Activated naive CD4-positive, alpha-beta T cell treated with anti-CD3 and anti-CD28 coated beads, Interleukin-2, amount 50 U/mL, for 24 hours (primary cell): ENCODE results near the gene ZC3H18.

ENCODE experiments used
- H3K27ac Mint-ChIP-seq: one replicate; pipeline ENCODE4 v1.8.0; 2021; ENCODE audit warnings: mild to moderate bottlenecking, mixed read lengths
- H3K27me3 Mint-ChIP-seq: one replicate; pipeline ENCODE4 v1.8.0; 2021; ENCODE audit warnings: mixed read lengths
- H3K36me3 Mint-ChIP-seq: one replicate; pipeline ENCODE4 v1.8.0; 2021; ENCODE audit warnings: mixed read lengths
- H3K4me1 Mint-ChIP-seq: one replicate; pipeline ENCODE4 v1.8.0; 2021; ENCODE audit warnings: mixed read lengths
- H3K4me3 Mint-ChIP-seq: one replicate; pipeline ENCODE4 v1.8.0; 2021; ENCODE audit warnings: mild to moderate bottlenecking, mixed read lengths
- H3K9me3 Mint-ChIP-seq: one replicate; pipeline ENCODE4 v1.8.0; 2021; ENCODE audit warnings: mixed read lengths

The ZC3H18 gene

GRCh38 chr16:88539261-88539651 lies 30.9 kb upstream of the ZC3H18 start:
- Mint-ChIP-seq H3K27ac (no peak overlapping the region), H3K9me3 (peaks cover 6% of the 10 kb centered on the region), H3K36me3 (peaks cover 7% of the 10 kb centered on the region), H3K4me1 (peaks cover 13% of the 10 kb centered on the region), H3K4me3 (no peak overlapping the region), H3K27me3 (peaks cover 3% of the 10 kb centered on the region)

GRCh38 chr16:88539652-88540345 lies 30.4 kb upstream of the ZC3H18 start:
- peaks cover 13% of the 10 kb centered on the region for H3K4me1 Mint-ChIP-seq
- H3K27ac Mint-ChIP-seq = no peak overlapping the region
- H3K27me3 Mint-ChIP-seq = peaks cover 3% of the 10 kb centered on the region
- H3K36me3 Mint-ChIP-seq = peaks cover 7% of the 10 kb centered on the region
- peaks cover 6% of the 10 kb centered on the region for H3K9me3 Mint-ChIP-seq
- H3K4me3 Mint-ChIP-seq = no peak overlapping the region

GRCh38 chr16:88540346-88540977 lies 29.7 kb upstream of the ZC3H18 start:
- Mint-ChIP-seq H3K27me3 (peaks cover 3% of the 10 kb centered on the region), H3K9me3 (peaks cover 6% of the 10 kb centered on the region), H3K27ac (no peak overlapping the region), H3K4me1 (peaks cover 8% of the 10 kb centered on the region), H3K4me3 (no peak overlapping the region), H3K36me3 (peaks cover 7% of the 10 kb centered on the region)

- no peak overlapping the region for H3K27ac Mint-ChIP-seq
- no peak overlapping the region for H3K4me3 Mint-ChIP-seq
- peaks cover 3% of the 10 kb centered on the region for H3K27me3 Mint-ChIP-seq
These were observed 28.2 kb upstream of the ZC3H18 start for GRCh38 chr16:88541831-88542616.

GRCh38 chr16:88543230-88543813 lies 26.9 kb upstream of the ZC3H18 start:
- Mint-ChIP-seq H3K27ac (no peak overlapping the region), H3K4me3 (no peak overlapping the region), H3K36me3 (peaks cover 6% of the 10 kb centered on the region), H3K4me1 (no peaks in the 10 kb centered on the region), H3K27me3 (peaks cover 3% of the 10 kb centered on the region), H3K9me3 (peaks cover 6% of the 10 kb centered on the region)

More at GRCh38 chr16:88541831-88542616, 28.2 kb upstream of the ZC3H18 start:
- Mint-ChIP-seq H3K9me3 (peaks cover 6% of the 10 kb centered on the region), H3K36me3 (peaks cover 6% of the 10 kb centered on the region), H3K4me1 (no peaks in the 10 kb centered on the region)

GRCh38 chr16:88545781-88546180 lies 24.4 kb upstream of the ZC3H18 start:
- H3K36me3 Mint-ChIP-seq = peaks cover 6% of the 10 kb centered on the region
- H3K27me3 Mint-ChIP-seq = no peaks in the 10 kb centered on the region
- no peak overlapping the region for H3K27ac Mint-ChIP-seq
- no peak overlapping the region for H3K4me3 Mint-ChIP-seq
- H3K9me3 Mint-ChIP-seq = peaks cover 6% of the 10 kb centered on the region
- H3K4me1 Mint-ChIP-seq = peaks cover 10% of the 10 kb centered on the region

- H3K27me3 Mint-ChIP-seq = no peaks in the 10 kb centered on the region
- H3K4me3 Mint-ChIP-seq = no peak overlapping the region
- peaks cover 15% of the 10 kb centered on the region for H3K4me1 Mint-ChIP-seq
- peaks cover 5% of the 10 kb centered on the region for H3K9me3 Mint-ChIP-seq
- H3K36me3 Mint-ChIP-seq = peaks cover 4% of the 10 kb centered on the region
- H3K27ac Mint-ChIP-seq = no peak overlapping the region
These were observed 21.9 kb upstream of the ZC3H18 start for GRCh38 chr16:88548131-88548874.

- Mint-ChIP-seq H3K27ac (no peak overlapping the region), H3K9me3 (no peaks in the 10 kb centered on the region), H3K4me3 (no peak overlapping the region), H3K36me3 (no peaks in the 10 kb centered on the region), H3K27me3 (no peaks in the 10 kb centered on the region), H3K4me1 (peaks cover 15% of the 10 kb centered on the region)
These were observed 21.2 kb upstream of the ZC3H18 start for GRCh38 chr16:88548985-88549384.

GRCh38 chr16:88549671-88550245 lies 20.4 kb upstream of the ZC3H18 start:
- no peaks in the 10 kb centered on the region for H3K36me3 Mint-ChIP-seq
- peaks cover 15% of the 10 kb centered on the region for H3K4me1 Mint-ChIP-seq
- no peaks in the 10 kb centered on the region for H3K27me3 Mint-ChIP-seq
- no peaks in the 10 kb centered on the region for H3K9me3 Mint-ChIP-seq
- H3K4me3 Mint-ChIP-seq = peak overlapping the region; percentile 76
- peak overlapping the region; percentile 59 for H3K27ac Mint-ChIP-seq

- Mint-ChIP-seq H3K4me3 (peak overlapping the region; percentile 76), H3K27me3 (no peaks in the 10 kb centered on the region), H3K27ac (peak overlapping the region; percentile 59), H3K9me3 (no peaks in the 10 kb centered on the region), H3K4me1 (peaks cover 15% of the 10 kb centered on the region), H3K36me3 (no peaks in the 10 kb centered on the region)
These were observed 19.9 kb upstream of the ZC3H18 start for GRCh38 chr16:88550246-88550661.

- H3K4me3 Mint-ChIP-seq = no peak overlapping the region
- no peaks in the 10 kb centered on the region for H3K36me3 Mint-ChIP-seq
- H3K4me1 Mint-ChIP-seq = peaks cover 15% of the 10 kb centered on the region
- H3K27ac Mint-ChIP-seq = no peak overlapping the region
- H3K9me3 Mint-ChIP-seq = no peaks in the 10 kb centered on the region
- peaks cover under 1% of the 10 kb centered on the region for H3K27me3 Mint-ChIP-seq
These were observed 18.0 kb upstream of the ZC3H18 start for GRCh38 chr16:88552166-88552565.

GRCh38 chr16:88552815-88553214 lies 17.4 kb upstream of the ZC3H18 start:
- no peaks in the 10 kb centered on the region for H3K9me3 Mint-ChIP-seq
- H3K27ac Mint-ChIP-seq = no peak overlapping the region
- peaks cover 2% of the 10 kb centered on the region for H3K27me3 Mint-ChIP-seq
- peaks cover 15% of the 10 kb centered on the region for H3K4me1 Mint-ChIP-seq
- no peaks in the 10 kb centered on the region for H3K36me3 Mint-ChIP-seq
- H3K4me3 Mint-ChIP-seq = no peak overlapping the region

- no peaks in the 10 kb centered on the region for H3K9me3 Mint-ChIP-seq
- peaks cover 15% of the 10 kb centered on the region for H3K4me1 Mint-ChIP-seq
- no peaks in the 10 kb centered on the region for H3K36me3 Mint-ChIP-seq
- H3K27ac Mint-ChIP-seq = no peak overlapping the region
- H3K4me3 Mint-ChIP-seq = no peak overlapping the region
- peaks cover 2% of the 10 kb centered on the region for H3K27me3 Mint-ChIP-seq
These were observed 16.5 kb upstream of the ZC3H18 start for GRCh38 chr16:88553739-88554138.

GRCh38 chr16:88554711-88555264 lies 15.4 kb upstream of the ZC3H18 start:
- Mint-ChIP-seq H3K27ac (no peak overlapping the region), H3K4me3 (no peak overlapping the region), H3K4me1 (peaks cover 10% of the 10 kb centered on the region), H3K27me3 (peaks cover 2% of the 10 kb centered on the region), H3K9me3 (no peaks in the 10 kb centered on the region), H3K36me3 (no peaks in the 10 kb centered on the region)
